ENCODE results near the gene EID2.

EID2 gene

DNA sequence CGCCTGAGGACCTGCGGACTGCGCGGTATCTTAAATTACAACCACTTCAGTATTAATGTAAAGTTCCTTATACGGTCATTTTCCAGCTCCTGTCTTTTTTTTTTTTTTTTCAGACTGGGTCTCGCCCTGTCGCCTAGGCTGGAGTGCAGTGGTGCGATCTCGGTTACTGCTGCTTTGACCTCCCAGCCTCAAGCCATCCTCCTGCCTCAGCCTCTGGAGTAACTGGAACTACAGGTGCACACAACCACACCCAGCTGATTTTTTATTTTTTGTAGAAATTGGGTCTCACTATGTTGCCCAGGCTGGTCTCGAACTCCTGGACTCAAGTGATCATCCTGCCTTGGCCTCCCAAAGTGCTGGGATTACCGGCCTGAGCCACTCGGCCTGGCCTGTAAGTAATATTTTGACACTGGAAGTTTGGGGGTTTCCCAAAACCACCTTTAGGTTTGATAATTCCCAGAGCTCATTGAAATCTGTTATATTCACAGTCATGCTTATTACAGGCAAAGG lies 6.9 kb downstream of the EID2 start:
- no peak for DNase-seq

DNA sequence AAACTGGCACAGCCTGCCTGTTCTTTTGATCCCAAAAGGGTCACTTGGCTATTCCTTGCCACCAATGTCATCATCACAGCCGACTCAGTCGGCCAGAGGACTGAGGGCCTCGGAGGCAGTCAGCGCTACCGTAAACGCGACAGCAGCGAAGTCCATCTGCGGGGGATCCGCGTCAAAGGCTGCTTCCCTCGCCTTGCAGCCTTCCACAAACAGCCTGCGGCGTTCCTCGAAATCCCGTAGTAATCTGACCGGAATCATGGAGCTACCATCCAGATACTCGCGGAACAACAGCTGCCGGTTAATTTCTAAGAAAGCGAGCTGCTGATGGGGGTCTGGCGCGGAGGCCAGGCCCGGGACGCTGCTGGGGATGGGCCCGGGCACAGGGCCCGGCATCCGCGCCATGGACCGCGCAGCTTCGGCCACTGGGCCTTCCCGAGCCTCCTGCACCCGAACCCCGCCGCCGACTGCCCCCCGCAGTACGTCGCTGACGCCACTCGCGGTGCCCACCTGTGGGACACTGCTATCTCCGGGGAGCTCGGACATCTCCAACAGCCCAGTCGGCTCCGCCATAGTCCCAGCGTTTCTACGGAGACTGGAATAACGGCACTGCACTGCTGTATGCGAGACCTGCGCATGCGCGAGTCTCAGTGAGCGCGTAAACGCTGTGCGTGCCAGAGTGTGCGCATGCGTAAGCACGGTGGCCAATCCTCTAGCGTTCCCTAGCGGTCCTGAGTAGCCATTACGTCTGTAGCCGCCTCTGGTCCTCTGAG lies 7.5 kb downstream of the EID2 start, which contains the start of gene EID2B:
Gene EID2B (minus strand): TSS at position 620 of the 770 bp plus-strand sequence. CDS start 50 bp downstream, at position 570.
- peak; percentile 97 for DNase-seq

DNA sequence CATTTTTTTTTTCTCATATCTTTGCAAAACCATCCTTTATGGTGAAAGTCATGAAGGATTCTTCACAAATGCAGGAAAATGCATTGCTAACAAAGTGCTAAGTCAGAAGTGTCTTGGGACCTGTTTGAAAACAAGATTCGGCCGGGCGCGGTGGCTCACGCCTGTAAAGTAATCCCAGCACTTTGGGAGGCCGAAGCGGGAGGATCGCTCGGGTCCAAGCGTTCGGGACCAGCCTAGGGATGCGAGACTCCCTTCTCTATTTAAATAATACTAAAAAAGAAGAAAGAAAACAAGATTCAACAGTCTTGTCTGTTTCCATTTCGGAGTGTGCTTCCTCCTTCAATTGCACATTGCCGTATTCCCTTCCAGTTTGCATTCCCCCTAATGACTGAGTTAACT lies 8.1 kb downstream of the EID2 start:
- no peak for DNase-seq

DNA sequence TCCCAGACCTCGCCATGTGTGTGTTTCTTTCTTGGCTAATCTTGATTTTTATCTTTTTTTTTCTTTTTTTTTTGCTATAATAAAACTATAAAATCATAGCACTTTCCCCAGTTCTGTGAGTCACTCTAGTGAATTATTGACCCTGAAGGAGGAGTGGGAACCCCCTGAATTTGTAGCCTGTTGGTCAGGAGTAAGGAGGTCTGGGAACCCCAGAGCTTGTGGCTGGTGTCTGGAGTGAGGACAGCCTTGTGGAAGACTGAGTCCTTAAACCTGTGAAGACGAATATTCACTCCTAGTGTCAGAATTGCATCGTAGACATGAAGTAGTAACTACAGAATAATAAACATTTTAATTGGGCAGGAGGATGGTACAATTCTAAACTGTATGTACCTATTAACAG lies 14.8 kb downstream of the EID2 start:
- no peak for DNase-seq

DNA sequence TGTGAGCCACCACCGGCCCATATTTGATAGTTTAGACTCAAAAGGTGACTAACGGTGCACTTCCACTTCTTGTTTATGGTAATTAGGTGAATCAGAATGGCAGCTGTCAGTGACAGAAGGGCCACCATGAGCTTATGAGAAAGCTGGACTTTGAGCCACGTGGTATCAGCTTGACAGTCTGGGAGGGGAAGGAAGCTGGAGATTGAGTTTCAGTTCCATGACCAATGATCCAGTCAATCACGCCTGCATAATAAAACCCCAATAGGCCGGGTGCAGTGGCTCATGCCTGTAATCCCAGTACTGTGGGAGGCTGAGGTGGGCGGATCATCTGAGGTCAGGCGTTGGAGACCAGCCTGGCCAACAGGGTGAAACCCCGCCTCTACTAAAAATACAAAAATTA lies 15.5 kb downstream of the EID2 start:
- no peak for DNase-seq

DNA sequence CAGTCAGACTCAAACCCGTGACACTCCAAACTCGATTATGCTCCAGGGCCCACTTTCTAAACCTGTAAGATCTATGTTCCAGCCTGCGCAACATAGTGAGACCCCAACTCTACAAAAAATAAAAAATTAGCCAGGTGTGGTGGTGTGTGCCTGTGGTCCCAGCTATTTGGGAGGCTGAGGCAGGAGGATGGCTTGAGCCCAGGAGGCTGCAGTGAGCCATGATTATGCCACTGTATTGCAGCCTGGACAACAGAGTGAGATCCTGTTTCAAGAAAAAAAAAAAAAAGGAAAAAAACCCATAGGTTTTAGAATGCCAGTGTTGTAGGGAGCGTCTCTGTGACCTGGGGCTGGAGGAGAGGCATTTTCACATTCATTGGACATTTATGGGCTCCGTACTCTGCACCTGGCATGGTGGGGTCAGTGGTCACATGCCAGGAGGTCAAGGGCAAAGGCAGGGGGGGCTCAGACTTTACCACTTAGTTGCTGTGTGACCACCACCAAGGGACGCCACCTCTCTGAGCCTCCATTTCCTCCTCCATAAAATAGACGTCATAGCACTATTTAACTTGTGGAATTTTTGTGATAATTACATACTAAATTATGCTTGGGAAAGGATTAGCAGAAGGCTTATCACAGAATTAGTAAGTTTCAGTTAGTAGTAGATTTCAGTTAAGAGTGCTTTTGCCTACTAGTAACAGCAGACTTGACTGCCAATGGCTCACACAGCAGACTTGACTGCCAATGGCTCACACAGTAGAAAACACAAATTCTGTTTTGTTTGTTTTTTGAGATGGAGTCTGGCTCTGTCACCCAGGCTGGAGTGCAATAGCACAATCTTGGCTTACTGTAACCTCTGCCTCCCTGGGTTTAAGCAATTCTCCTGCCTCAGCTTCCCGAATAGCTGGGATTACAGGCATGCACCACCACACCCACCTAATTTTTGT lies 19.1 kb downstream of the EID2 start:
- no peak for DNase-seq

DNA sequence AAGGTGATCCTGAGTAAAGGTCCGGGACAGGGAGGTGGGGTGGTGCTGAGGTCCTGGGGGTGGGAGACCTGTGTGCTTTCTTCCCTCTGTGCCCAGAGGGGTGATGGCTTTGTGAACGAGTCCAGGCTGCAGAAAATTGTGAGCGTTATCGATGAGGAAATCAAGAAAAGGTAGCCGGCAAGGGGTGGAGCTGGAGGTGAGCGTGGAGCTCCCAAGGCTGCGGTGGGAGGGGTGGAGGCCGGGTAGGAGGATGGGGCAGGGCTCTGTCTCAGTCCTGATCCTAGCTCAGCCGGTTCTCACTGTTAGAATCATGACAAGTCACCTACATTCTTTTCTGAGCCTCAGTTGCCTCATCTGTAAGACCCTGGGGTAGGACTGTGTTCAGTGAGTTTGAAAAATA lies 21.0 kb downstream of the EID2 start:
- DNase-seq: no peak

DNA sequence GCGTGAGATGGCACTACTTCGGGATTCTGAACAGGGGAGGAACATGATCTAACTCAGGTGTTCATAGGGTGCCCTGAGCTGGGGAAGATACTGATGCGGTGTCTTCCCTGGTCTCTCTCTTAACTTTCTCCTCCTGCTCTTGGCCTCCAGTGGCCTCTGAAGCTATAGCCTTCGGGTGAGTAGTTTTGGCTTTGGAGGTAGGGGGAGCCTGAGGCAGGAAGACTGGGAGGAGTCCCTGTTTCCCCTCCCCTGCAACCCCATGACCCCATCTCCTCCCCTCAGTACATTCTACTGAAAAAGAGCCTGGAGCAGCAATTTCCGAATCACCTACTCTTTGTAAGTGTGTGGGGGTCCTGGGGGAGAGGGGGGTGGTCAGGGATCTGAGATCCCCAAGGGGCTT lies 21.5 kb downstream of the EID2 start:
- no peak for DNase-seq

DNA sequence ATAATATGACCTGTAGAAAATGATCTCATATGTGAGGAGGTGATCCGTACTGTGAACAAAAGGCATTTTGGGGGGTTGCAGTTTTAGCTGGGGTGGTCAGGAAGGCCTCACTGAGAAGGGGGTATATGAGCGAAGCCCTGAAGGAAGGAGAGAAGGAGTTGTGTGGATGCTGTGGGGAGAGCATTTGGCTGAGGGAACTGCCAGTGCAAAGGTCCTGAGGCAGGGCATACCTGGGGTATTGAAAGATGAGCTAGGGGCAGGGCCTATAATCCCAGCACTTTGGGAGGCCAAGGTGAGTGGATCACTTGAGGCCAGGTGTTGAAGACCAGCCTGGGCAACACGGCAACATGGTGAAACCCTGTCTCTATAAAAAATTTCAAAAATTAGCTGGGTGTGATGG lies 22.5 kb downstream of the EID2 start:
- DNase-seq: no peak

DNA sequence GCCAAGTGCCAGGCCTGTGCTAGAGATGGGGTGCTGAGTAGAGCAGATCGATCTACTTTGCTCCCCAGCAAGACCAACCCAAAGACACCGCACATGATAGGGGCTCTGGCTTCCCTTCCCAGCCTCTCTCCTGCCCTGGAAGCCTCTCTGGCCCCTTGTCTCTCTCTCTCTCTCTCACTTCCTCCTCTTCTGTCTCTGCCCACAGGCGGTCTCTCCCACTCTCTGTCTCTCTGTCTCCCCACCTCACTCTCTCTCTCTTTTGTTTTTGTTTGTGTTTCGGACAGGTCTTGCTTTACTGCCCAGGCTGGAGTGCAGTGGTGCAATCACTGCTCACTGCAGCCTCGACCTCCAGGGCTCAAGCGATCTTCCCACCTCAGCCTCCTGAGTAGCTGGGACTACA lies 23.7 kb downstream of the EID2 start:
- DNase-seq: no peak

DNA sequence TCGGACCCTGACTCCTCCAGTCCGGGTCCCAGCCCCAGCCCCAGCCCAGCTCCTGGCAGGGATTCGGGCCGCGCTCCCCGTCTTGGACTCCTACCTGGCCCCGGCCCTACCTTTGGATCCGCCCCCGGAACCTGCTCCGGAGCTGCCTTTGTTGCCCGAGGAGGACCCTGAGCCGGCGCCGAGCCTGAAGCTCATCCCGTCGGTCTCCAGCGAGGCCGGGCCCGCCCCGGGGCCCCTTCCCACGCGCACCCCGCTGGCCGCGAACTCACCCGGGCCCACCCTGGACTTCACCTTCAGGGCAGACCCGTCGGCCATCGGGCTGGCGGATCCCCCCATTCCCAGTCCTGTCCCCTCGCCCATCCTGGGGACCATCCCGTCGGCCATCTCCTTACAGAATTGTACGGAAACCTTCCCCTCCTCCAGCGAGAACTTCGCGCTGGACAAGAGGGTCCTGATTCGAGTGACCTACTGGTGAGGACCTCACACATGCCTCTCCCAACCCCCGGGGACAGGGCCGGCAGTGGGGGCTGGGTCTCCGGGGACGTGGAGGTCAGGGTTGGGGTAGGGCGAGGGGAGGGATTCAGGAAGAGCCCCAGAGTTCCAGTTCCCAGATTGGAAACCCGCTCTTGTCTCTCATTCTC lies 24.3 kb downstream of the EID2 start:
- peak; percentile 53 for DNase-seq

DNA sequence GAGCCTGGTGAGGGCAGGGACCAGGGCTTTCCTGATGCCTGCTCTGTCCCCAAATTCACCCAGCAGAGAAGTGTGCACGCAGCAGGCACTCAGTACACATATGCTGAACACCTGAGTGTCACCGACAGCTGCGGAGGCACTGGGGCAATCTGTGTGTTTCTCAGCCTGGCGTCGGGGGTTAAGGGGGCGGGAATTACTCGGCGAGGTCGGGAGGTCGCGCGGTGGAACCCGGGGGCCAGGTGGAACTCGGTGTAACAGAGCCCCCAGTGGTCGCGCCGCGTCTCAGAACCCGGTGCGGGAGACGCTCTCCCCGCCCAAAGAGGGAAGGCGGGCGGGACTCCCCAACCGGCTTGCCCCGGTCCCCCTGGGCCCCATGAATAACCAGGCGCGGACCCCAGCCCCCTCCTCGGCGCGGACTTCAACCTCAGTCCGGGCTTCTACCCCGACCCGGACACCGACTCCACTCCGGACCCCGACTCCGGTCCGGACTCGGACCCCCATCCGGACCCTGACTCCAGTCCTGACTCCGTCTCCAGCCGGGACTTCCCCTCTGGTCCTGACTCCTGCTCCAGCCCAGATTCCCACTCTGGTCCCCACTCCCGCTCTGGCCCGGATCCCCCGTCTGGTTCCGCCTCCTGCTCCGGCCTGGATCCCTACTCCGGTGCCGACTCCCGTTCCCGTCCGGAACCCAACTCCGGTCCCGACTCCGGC lies 25.0 kb downstream of the EID2 start, which contains the start of gene SELENOV:
Gene SELENOV (plus strand): TSS at position 300 of the 711 bp plus-strand sequence. CDS start 74 bp downstream, at position 374.
- DNase-seq: peak; percentile 53

DNA sequence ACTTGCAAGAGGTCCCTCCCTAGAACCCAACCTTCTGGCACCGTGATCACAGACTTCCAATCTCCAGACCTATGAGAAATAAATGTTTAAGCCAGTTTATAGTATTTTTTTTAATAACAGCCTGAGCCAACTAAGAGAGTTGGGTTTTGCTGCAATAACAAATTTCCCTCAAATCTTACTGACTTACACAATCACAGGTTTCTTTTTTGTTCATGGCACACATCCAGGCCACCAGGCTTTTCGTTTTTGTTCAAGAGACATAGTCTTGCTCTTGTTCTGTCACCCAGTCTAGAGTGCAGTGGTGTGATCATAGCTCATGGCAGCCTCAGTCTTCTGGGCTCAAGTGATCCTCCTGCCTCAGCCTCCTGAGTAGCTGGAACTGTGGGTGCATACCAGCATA lies 27.0 kb downstream of the EID2 start:
- no peak for DNase-seq

DNA sequence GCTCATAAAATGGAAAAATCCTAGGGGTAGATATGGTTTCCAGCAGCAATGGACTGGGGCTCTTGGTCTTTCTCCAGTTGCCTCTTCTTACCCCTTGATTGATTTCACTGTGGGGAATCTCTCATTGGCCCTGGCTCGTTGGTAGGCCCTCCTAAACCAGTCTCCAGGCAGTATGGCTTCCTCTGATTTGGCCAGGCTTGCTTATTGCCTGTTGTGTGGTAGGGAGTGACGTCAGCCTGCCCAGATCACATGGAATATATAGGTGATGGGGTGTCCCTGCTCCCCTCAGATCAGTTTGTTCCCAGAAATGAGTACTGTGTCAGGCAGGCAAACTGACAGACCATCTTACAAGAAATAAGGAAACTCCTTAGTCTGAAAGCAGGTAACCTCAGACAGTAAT lies 30.7 kb downstream of the EID2 start:
- no peak for DNase-seq

DNA sequence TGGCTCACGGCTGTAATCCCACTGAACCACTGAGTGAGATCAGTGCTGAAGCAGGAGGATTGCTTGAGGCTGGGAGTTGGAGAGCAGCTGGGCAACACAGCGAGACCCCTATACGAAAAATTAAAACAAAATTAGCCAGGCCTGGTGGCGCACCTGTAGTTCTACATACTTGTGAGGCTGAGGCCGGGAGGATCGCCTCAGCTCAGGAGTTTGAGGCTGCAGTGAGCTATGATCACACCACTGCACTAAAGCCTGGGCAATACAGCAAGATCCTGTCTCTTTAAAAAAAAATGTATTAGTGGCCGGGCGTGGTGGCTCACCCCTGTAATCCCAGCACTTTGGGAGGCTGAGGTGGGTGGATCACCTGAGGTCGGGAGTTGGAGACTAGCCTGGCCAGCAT lies 31.3 kb downstream of the EID2 start:
- DNase-seq: no peak

DNA sequence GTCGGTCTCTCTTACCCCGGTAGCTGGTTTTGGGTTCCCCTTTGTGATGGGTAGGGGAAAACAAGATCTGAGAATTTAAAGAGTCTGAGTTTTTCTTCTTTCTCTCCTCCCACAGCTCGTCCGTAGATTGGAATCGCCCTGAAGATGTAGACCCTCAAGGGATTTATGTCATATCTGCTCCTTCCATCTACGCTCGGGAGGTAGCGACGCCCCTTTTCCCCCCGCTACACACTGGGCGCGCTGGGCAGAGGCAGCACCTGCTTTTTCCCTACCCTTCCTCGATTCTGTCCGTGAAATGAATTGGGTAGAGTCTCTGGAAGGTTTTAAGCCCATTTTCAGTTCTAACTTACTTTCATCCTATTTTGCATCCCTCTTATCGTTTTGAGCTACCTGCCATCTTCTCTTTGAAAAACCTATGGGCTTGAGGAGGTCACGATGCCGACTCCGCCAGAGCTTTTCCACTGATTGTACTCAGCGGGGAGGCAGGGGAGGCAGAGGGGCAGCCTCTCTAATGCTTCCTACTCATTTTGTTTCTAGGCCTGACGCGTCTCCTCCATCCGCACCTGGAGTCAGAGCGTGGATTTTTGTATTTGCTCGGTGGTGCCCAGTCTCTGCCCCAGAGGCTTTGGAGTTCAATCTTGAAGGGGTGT lies 32.1 kb downstream of the EID2 start:
- DNase-seq: peak; percentile 64

DNA sequence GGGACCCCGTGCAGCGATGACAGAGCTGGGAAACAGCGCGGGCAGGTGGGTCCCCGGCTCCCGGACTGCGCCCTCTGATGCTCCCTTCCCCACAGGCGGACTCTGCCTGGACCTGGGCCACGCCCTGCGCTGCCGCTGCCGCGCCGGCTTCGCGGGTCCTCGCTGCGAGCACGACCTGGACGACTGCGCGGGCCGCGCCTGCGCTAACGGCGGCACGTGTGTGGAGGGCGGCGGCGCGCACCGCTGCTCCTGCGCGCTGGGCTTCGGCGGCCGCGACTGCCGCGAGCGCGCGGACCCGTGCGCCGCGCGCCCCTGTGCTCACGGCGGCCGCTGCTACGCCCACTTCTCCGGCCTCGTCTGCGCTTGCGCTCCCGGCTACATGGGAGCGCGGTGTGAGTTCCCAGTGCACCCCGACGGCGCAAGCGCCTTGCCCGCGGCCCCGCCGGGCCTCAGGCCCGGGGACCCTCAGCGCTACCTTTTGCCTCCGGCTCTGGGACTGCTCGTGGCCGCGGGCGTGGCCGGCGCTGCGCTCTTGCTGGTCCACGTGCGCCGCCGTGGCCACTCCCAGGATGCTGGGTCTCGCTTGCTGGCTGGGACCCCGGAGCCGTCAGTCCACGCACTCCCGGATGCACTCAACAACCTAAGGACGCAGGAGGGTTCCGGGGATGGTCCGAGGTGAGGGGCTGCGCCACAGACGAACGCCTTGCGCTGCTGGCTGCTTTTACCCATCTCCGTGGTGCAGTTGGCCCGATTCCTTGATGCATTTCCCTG lies 32.8 kb downstream of the EID2 start:
- DNase-seq: peak; percentile 96

DNA sequence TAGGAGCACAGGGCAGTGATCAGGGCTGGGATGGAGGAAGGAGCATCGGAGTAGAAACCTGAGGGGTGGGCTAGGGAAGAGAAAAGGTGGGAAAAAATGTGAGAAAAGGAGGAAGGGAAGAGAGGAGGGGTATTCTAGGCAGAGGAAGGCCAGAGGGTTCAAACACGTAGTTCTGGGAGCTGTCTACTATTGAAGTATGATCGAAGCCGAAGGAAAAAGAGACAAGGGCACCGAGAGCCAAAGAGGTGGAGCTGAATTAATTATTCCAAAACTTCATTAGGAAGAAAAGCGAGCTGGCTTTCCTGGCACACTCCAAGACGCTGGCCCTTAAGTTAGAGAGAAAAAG lies 33.4 kb downstream of the EID2 start:
- DNase-seq: no peak

DNA sequence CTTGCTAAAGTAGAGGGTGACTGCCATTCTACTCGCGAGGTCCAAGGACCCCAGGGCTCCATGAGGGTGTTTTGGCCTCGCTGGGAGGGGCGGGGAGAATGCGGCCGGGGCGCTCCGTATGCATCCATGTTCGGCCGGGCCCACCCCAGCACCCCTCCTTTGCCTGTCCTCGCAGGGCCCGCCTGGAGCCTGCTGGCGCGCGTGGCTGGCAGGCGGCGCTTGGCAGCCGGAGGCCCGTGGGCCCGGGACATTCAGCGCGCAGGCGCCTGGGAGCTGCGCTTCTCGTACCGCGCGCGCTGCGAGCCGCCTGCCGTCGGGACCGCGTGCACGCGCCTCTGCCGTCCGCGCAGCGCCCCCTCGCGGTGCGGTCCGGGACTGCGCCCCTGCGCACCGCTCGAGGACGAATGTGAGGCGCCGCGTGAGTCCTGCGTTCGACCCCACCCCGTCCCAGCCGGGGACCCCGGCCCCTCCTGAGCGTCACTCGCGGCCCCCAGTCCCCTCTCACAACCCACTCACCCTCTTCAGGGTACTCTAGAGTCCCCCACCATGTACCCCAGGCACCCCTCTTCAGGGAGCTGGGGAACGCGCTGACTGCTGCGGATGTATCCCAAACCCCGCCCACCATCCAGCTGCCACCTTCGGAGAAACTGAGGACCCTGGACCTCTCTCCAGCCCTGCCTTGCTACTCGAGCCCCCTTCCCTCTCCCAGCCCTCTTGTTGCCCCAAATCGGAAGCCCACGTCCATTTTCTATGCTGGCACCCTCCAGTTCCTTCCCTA lies 37.1 kb downstream of the EID2 start:
- DNase-seq: no peak

DNA sequence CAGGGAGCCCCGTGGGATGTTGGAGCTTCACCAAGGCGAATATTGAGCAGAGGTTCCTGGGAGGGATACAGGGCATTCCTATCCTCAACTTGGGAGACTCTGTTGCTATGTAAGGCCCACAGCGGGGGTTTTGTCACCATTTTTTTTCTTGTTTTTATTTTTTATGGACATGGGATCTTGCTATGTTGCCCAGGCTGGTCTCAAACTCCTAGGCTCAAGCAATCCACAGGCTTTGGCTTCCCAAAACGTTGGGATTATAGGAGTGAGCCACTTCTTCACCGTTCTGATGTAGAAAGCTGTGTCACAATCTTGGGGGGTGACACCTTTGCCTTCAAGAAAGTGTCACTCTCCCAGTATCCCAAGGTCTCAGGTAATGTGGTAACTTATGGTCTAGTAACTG lies 38.6 kb downstream of the EID2 start:
- no peak for DNase-seq

Data from NCI-H146 (cell line).